Mesendoderm (in vitro differentiated cells): ENCODE results near the gene LTN1.
A peak's percentile ranks its signal among the peaks of the same experiment; 100 is the strongest.

Source experiments
- DNase-seq: peaks from one replicate; pipeline ENCODE4 v3.0.0; 2013
- H2AK5ac ChIP-seq: 2 replicates; pipeline ENCODE4 v1.6.1; 2013; ENCODE audit warnings: low read length, inconsistent platforms
- H2BK120ac ChIP-seq: 2 replicates; pipeline ENCODE4 v1.6.1; 2013; ENCODE audit warnings: low read depth, mild to moderate bottlenecking, low read length, moderate library complexity, mixed read lengths
- H2BK15ac ChIP-seq: replicated peaks from 2 replicates; pipeline ENCODE4 v1.6.1; 2013; ENCODE audit warnings: low read depth, mild to moderate bottlenecking, moderate library complexity
- H2BK5ac ChIP-seq: 2 replicates; pipeline ENCODE4 v1.6.1; 2013; ENCODE audit warnings: low read length, inconsistent platforms
- H3K18ac ChIP-seq: 2 replicates; pipeline ENCODE4 v1.6.1; 2013; ENCODE audit warnings: mild to moderate bottlenecking, low read length, mixed read lengths
- H3K23ac ChIP-seq: one replicate; pipeline ENCODE4 v1.6.1; 2013; ENCODE audit warnings: low read length
- H3K27ac ChIP-seq: 2 replicates; pipeline ENCODE4 v1.5.1; 2013; ENCODE audit warnings: low read depth, mild to moderate bottlenecking, inconsistent platforms, low read length, moderate library complexity
- H3K27me3 ChIP-seq: 2 replicates; pipeline ENCODE4 v1.6.1; 2013; ENCODE audit warnings: low read length, control low read depth, mild to moderate bottlenecking, inconsistent platforms; ENCODE audit not compliant: insufficient read depth, poor library complexity
- H3K36me3 ChIP-seq: 2 replicates; pipeline ENCODE4 v1.6.1; 2013; ENCODE audit warnings: low read length, inconsistent platforms; ENCODE audit not compliant: control insufficient read depth, insufficient read depth
- H3K4ac ChIP-seq: one replicate; pipeline ENCODE4 v1.6.1; 2013; ENCODE audit warnings: low read depth, mild to moderate bottlenecking, low read length, moderate library complexity
- H3K4me1 ChIP-seq: 2 replicates; pipeline ENCODE4 v1.6.1; 2013; ENCODE audit warnings: low read depth, low read length, inconsistent platforms; ENCODE audit not compliant: control insufficient read depth
- H3K4me2 ChIP-seq: 2 replicates; pipeline ENCODE4 v1.6.1; 2013; ENCODE audit warnings: low read length
- H3K4me3 ChIP-seq: 2 replicates; pipeline ENCODE4 v1.5.1; 2013; ENCODE audit warnings: mild to moderate bottlenecking, low read length
- H3K56ac ChIP-seq: one replicate; pipeline ENCODE4 v1.6.1; 2013; ENCODE audit warnings: low read length
- H3K79me1 ChIP-seq: 2 replicates; pipeline ENCODE4 v1.6.1; 2013; ENCODE audit warnings: low read length, inconsistent platforms
- H3K79me2 ChIP-seq: 2 replicates; pipeline ENCODE4 v1.6.1; 2013; ENCODE audit warnings: mild to moderate bottlenecking, low read length; ENCODE audit not compliant: control insufficient read depth, insufficient read depth
- H3K9ac ChIP-seq: 2 replicates; pipeline ENCODE4 v1.6.1; 2013; ENCODE audit warnings: low read length, inconsistent platforms
- H4K5ac ChIP-seq: one replicate; pipeline ENCODE4 v1.6.1; 2013; ENCODE audit warnings: low read length
- H4K8ac ChIP-seq: one replicate; pipeline ENCODE4 v1.6.1; 2013; ENCODE audit warnings: low read depth, mild to moderate bottlenecking, control low read depth, low read length, moderate library complexity
- WGBS: extraction: QIAGEN DNeasy Blood & Tissue Kit; methylation state at CpG from one replicate; pipeline ENCODE4 v1.1.7; 2013; ENCODE audit warnings: low lambda C conversion rate, missing lambda C conversion rate; ENCODE audit not compliant: insufficient coverage; ENCODE audit errors: extremely low coverage; 5-methylcytosine and 5-hydroxymethylcytosine counted together

Gene LTN1

GRCh38 chr21:28906841-28907240 lies 85.8 kb downstream of the LTN1 start:
- Histone ChIP-seq H3K23ac (peak overlapping the region; percentile 81), H2BK120ac (no peak overlapping the region), H2AK5ac (no peak overlapping the region), H2BK5ac (no peak overlapping the region), H3K27ac (no peak overlapping the region), H3K4me2 (no peak overlapping the region), H4K5ac (no peak overlapping the region), H3K36me3 (no peaks in the 10 kb centered on the region), H4K8ac (no peak overlapping the region), H3K79me2 (no peaks in the 10 kb centered on the region), H3K27me3 (no peaks in the 10 kb centered on the region), H3K4me3 (no peak overlapping the region), H2BK15ac (no peak overlapping the region), H3K4ac (no peak overlapping the region), H3K4me1 (no peaks in the 10 kb centered on the region), H3K56ac (no peak overlapping the region), H3K9ac (no peak overlapping the region), H3K79me1 (no peaks in the 10 kb centered on the region), H3K18ac (peak overlapping the region; percentile 39)
- no peak for DNase-seq
- whole genome bisulfite sequencing = no CpG with 5 or more reads among the region's 2 CpGs

GRCh38 chr21:28906236-28906635 lies 86.4 kb downstream of the LTN1 start:
- WGBS = no CpG with 5 or more reads among the region's 1 CpG

GRCh38 chr21:28904961-28905435 lies 87.7 kb downstream of the LTN1 start:
- Histone ChIP-seq H2BK120ac (no peak overlapping the region), H3K27ac (no peak overlapping the region), H4K5ac (no peak overlapping the region), H3K18ac (no peak overlapping the region), H3K9ac (no peak overlapping the region), H3K4me2 (no peak overlapping the region), H3K4me3 (no peak overlapping the region), H3K27me3 (no peaks in the 10 kb centered on the region), H3K56ac (no peak overlapping the region), H3K4ac (no peak overlapping the region), H2BK15ac (no peak overlapping the region), H3K79me1 (no peaks in the 10 kb centered on the region), H3K36me3 (no peaks in the 10 kb centered on the region), H3K79me2 (no peaks in the 10 kb centered on the region), H2BK5ac (no peak overlapping the region), H3K4me1 (no peaks in the 10 kb centered on the region), H4K8ac (no peak overlapping the region), H3K23ac (no peak overlapping the region), H2AK5ac (no peak overlapping the region)
- WGBS = no CpG with 5 or more reads among the region's 1 CpG
- DNase-seq = no peak

More at GRCh38 chr21:28906236-28906635, 86.4 kb downstream of the LTN1 start:
- Histone ChIP-seq H2AK5ac (no peak overlapping the region), H3K79me1 (no peaks in the 10 kb centered on the region), H2BK15ac (no peak overlapping the region), H3K23ac (no peak overlapping the region), H4K5ac (no peak overlapping the region), H3K4me2 (no peak overlapping the region), H3K9ac (no peak overlapping the region), H3K18ac (no peak overlapping the region), H2BK5ac (no peak overlapping the region), H3K27ac (no peak overlapping the region), H3K4me3 (no peak overlapping the region), H3K4me1 (no peaks in the 10 kb centered on the region), H3K27me3 (no peaks in the 10 kb centered on the region), H3K36me3 (no peaks in the 10 kb centered on the region), H4K8ac (no peak overlapping the region), H3K4ac (no peak overlapping the region), H3K56ac (no peak overlapping the region), H2BK120ac (no peak overlapping the region), H3K79me2 (no peaks in the 10 kb centered on the region)
- no peak for DNase-seq

- H3K23ac ChIP-seq = no peak overlapping the region
- H2BK5ac ChIP-seq = no peak overlapping the region
- DNase-seq = no peak
- no peak overlapping the region for H3K9ac ChIP-seq
- H3K79me1 ChIP-seq = no peaks in the 10 kb centered on the region
- H2BK120ac ChIP-seq = no peak overlapping the region
- H2AK5ac ChIP-seq = no peak overlapping the region
- no peaks in the 10 kb centered on the region for H3K4me1 ChIP-seq
- no peaks in the 10 kb centered on the region for H3K79me2 ChIP-seq
- no peak overlapping the region for H3K27ac ChIP-seq
- H3K36me3 ChIP-seq = no peaks in the 10 kb centered on the region
- H3K18ac ChIP-seq = no peak overlapping the region
- H2BK15ac ChIP-seq = no peak overlapping the region
- no peaks in the 10 kb centered on the region for H3K27me3 ChIP-seq
- WGBS = no CpG with 5 or more reads among the region's 18 CpGs
- no peak overlapping the region for H3K4me3 ChIP-seq
- no peak overlapping the region for H3K56ac ChIP-seq
- H4K8ac ChIP-seq = no peak overlapping the region
- no peak overlapping the region for H3K4ac ChIP-seq
- H3K4me2 ChIP-seq = no peak overlapping the region
- no peak overlapping the region for H4K5ac ChIP-seq
Measured at GRCh38 chr21:28903448-28903847, 89.2 kb downstream of the LTN1 start.

GRCh38 chr21:28900481-28900880 lies 92.2 kb downstream of the LTN1 start:
- Histone ChIP-seq H3K4ac (no peak overlapping the region), H4K8ac (no peak overlapping the region), H3K4me3 (no peak overlapping the region), H2BK5ac (no peak overlapping the region), H3K18ac (no peak overlapping the region), H2AK5ac (no peak overlapping the region), H3K79me2 (no peaks in the 10 kb centered on the region), H4K5ac (no peak overlapping the region), H3K4me2 (no peak overlapping the region), H3K56ac (no peak overlapping the region), H3K36me3 (no peaks in the 10 kb centered on the region), H3K27ac (no peak overlapping the region), H3K27me3 (no peaks in the 10 kb centered on the region), H2BK120ac (no peak overlapping the region), H3K23ac (no peak overlapping the region), H3K9ac (no peak overlapping the region), H3K79me1 (no peaks in the 10 kb centered on the region), H3K4me1 (no peaks in the 10 kb centered on the region), H2BK15ac (no peak overlapping the region)
- no CpG with 5 or more reads among the region's 2 CpGs for WGBS
- no peak for DNase-seq

- Histone ChIP-seq H2BK15ac (no peak overlapping the region), H2BK120ac (no peak overlapping the region), H3K79me1 (no peaks in the 10 kb centered on the region), H3K23ac (no peak overlapping the region), H4K5ac (no peak overlapping the region), H3K36me3 (no peaks in the 10 kb centered on the region), H3K4me2 (no peak overlapping the region), H3K4me1 (no peaks in the 10 kb centered on the region), H3K27me3 (no peaks in the 10 kb centered on the region), H3K18ac (no peak overlapping the region), H3K9ac (no peak overlapping the region), H3K4me3 (no peak overlapping the region), H2BK5ac (no peak overlapping the region), H4K8ac (no peak overlapping the region), H2AK5ac (no peak overlapping the region), H3K79me2 (no peaks in the 10 kb centered on the region), H3K4ac (no peak overlapping the region), H3K56ac (no peak overlapping the region), H3K27ac (no peak overlapping the region)
- DNase-seq = no peak
- no CpG with 5 or more reads among the region's 5 CpGs for WGBS
Measured at GRCh38 chr21:28899744-28900143, 92.9 kb downstream of the LTN1 start.
